Stimulated activated CD4-positive, alpha-beta T cell treated with anti-CD3 and anti-CD28 coated beads, Interleukin-4, amount 100 ng/mL, for 4 hours (primary cell): ENCODE data around the gene TRIO.
"Not testable (repeated sequence)": the region's sequence is repeated elsewhere in the genome, so short reads cannot be mapped to it uniquely, and the experiment has no call there.

Source experiments
- DNase-seq, 2 experiments: peaks; one replicate each; pipeline ENCODE4 v3.0.0-alpha.2; 2020

The TRIO gene

GRCh38 chr5:14188778-14189177 lies 45.6 kb downstream of the TRIO start:
- no peak for DNase-seq

- DNase-seq: no peak
Measured at GRCh38 chr5:14189680-14190079, 46.5 kb downstream of the TRIO start.

GRCh38 chr5:14190194-14191164 lies 47.3 kb downstream of the TRIO start:
- DNase-seq: no peak

GRCh38 chr5:14191325-14191724 lies 48.2 kb downstream of the TRIO start:
- DNase-seq: no peak

- DNase-seq: no peak
Measured at GRCh38 chr5:14193496-14193895, 50.4 kb downstream of the TRIO start.

- DNase-seq: no peak
Measured at GRCh38 chr5:14195588-14195987, 52.4 kb downstream of the TRIO start.

- DNase-seq: no peak
Measured at GRCh38 chr5:14197056-14197455, 53.9 kb downstream of the TRIO start.

GRCh38 chr5:14199902-14200301 lies 56.8 kb downstream of the TRIO start:
- DNase-seq: no peak

- no peak for DNase-seq
Measured at GRCh38 chr5:14200312-14200990, 57.3 kb downstream of the TRIO start.

- DNase-seq: no peak
Measured at GRCh38 chr5:14201325-14202045, 58.3 kb downstream of the TRIO start.

GRCh38 chr5:14202462-14202861 lies 59.3 kb downstream of the TRIO start:
- no peak for DNase-seq

GRCh38 chr5:14204011-14204670 lies 61.0 kb downstream of the TRIO start:
- no peak for DNase-seq

- DNase-seq: no peak
Measured at GRCh38 chr5:14204785-14205321, 61.7 kb downstream of the TRIO start.

GRCh38 chr5:14206028-14206725 lies 63.0 kb downstream of the TRIO start:
- DNase-seq: no peak

GRCh38 chr5:14207428-14207827 lies 64.3 kb downstream of the TRIO start:
- not testable (repeated sequence) for DNase-seq

- DNase-seq: no peak
Measured at GRCh38 chr5:14208071-14209021, 65.2 kb downstream of the TRIO start.

- no peak for DNase-seq
Measured at GRCh38 chr5:14209222-14209822, 66.2 kb downstream of the TRIO start.

GRCh38 chr5:14209836-14210235 lies 66.7 kb downstream of the TRIO start:
- DNase-seq: no peak

GRCh38 chr5:14210729-14211128 lies 67.6 kb downstream of the TRIO start:
- DNase-seq: no peak
